HTR-8/SVneo (cell line): ENCODE data around the gene LGALS13.
"Not testable (repeated sequence)": the region's sequence is repeated elsewhere in the genome, so short reads cannot be mapped to it uniquely, and the experiment has no call there.

Experiments used
- DNase-seq: peaks from one replicate; pipeline ENCODE4 v3.0.0; 2011; ENCODE audit warnings: low spot score, mixed read lengths; ENCODE audit not compliant: insufficient read length
- FAIRE-seq: peaks from 2 replicates; lab custom pipeline; 2011; peaks lifted over from hg19 to GRCh38; lab: Jason Lieb, UNC

The LGALS13 gene

GRCh38 chr19:39607561-39607960, 5.2 kb downstream of the LGALS13 start:
- no peak for FAIRE-seq
- no peak for DNase-seq

- no peak for FAIRE-seq
Measured at GRCh38 chr19:39613597-39613996, 11.3 kb downstream of the LGALS13 start.

GRCh38 chr19:39617745-39618144, 15.4 kb downstream of the LGALS13 start:
- no peak for DNase-seq
- FAIRE-seq = no peak

More at GRCh38 chr19:39613597-39613996, 11.3 kb downstream of the LGALS13 start:
- DNase-seq = no peak

- FAIRE-seq = no peak
- DNase-seq = no peak
Measured at GRCh38 chr19:39623946-39624345, 21.6 kb downstream of the LGALS13 start.

GRCh38 chr19:39627631-39628030, 25.3 kb downstream of the LGALS13 start:
- FAIRE-seq = not testable (repeated sequence)

GRCh38 chr19:39631178-39631577, 28.9 kb downstream of the LGALS13 start:
- DNase-seq (no peak), FAIRE-seq (no peak)

More at GRCh38 chr19:39627631-39628030, 25.3 kb downstream of the LGALS13 start:
- DNase-seq = not testable (repeated sequence)

- DNase-seq (no peak), FAIRE-seq (no peak)
Measured at GRCh38 chr19:39631626-39632025, 29.3 kb downstream of the LGALS13 start.

- FAIRE-seq = no peak
- no peak for DNase-seq
Measured at GRCh38 chr19:39637891-39638290, 35.6 kb downstream of the LGALS13 start.

- FAIRE-seq (no peak), DNase-seq (no peak)
Measured at GRCh38 chr19:39641773-39642172, 39.4 kb downstream of the LGALS13 start.

- no peak for DNase-seq
- FAIRE-seq = no peak
Measured at GRCh38 chr19:39643591-39643990, 41.3 kb downstream of the LGALS13 start.

- FAIRE-seq = no peak
- peak; percentile 4 for DNase-seq
Measured at GRCh38 chr19:39645800-39646411, 43.6 kb downstream of the LGALS13 start.

- FAIRE-seq = no peak
- no peak for DNase-seq
Measured at GRCh38 chr19:39647918-39648317, 45.6 kb downstream of the LGALS13 start.

GRCh38 chr19:39655613-39656012, 53.3 kb downstream of the LGALS13 start, which contains the start of gene LGALS16:
Gene LGALS16 (plus strand): TSS chr19:39655913. CDS start chr19:39655962, 49 bp downstream.
- FAIRE-seq (no peak), DNase-seq (no peak)
